HL-60 (cell line): ENCODE measurements around the gene VAMP8.

Source experiments
- DNase-seq, 2 experiments: peaks; one replicate each; pipeline ENCODE4 v3.0.0-alpha.2; 2010 to 2020; ENCODE audit warnings: low read depth in 1 of 2, low spot score in 1 of 2
- H3K27ac ChIP-seq: fragments of 250-450 bp; sonication (Bioruptor Pico); replicated peaks from 2 replicates; pipeline ENCODE4 v1.5.1; 2020; ENCODE audit warnings: mild to moderate bottlenecking, moderate library complexity
- H3K27me3 ChIP-seq: fragments of 250-450 bp; sonication (Bioruptor Pico); 2 replicates; pipeline ENCODE4 v1.5.1; 2021; ENCODE audit warnings: mild to moderate bottlenecking, moderate library complexity; ENCODE audit not compliant: insufficient read depth, poor library complexity, severe bottlenecking
- H3K4me3 ChIP-seq: replicated peaks from 2 replicates; pipeline ENCODE4 v1.5.1; 2011; ENCODE audit warnings: mild to moderate bottlenecking, control low read depth, low read length; ENCODE audit not compliant: insufficient read depth
- GABPA ChIP-seq: IDR thresholded peaks from 2 replicates; pipeline ENCODE4 v1.6.1; 2012; ENCODE audit warnings: low read depth
- POLR2AphosphoS5 ChIP-seq: IDR thresholded peaks from 2 replicates; pipeline ENCODE4 v1.6.1; 2012; ENCODE audit warnings: low read depth
- SPI1 ChIP-seq: IDR thresholded peaks from 2 replicates; pipeline ENCODE4 v1.6.1; 2012; ENCODE audit warnings: low read depth, mild to moderate bottlenecking, borderline replicate concordance
- TF ChIP-seq, protein P1 (sequence below): IDR thresholded peaks from one replicate; pipeline ENCODE4 v1.5.1; 2011; ENCODE audit warnings: low read length, control low read depth, inconsistent platforms; ENCODE audit not compliant: insufficient read depth
- TF ChIP-seq, protein P2 (sequence below): IDR thresholded peaks from 2 replicates; pipeline ENCODE4 v1.6.1; 2012; ENCODE audit warnings: low read depth; ENCODE audit not compliant: insufficient replicate concordance

The VAMP8 gene

DNA sequence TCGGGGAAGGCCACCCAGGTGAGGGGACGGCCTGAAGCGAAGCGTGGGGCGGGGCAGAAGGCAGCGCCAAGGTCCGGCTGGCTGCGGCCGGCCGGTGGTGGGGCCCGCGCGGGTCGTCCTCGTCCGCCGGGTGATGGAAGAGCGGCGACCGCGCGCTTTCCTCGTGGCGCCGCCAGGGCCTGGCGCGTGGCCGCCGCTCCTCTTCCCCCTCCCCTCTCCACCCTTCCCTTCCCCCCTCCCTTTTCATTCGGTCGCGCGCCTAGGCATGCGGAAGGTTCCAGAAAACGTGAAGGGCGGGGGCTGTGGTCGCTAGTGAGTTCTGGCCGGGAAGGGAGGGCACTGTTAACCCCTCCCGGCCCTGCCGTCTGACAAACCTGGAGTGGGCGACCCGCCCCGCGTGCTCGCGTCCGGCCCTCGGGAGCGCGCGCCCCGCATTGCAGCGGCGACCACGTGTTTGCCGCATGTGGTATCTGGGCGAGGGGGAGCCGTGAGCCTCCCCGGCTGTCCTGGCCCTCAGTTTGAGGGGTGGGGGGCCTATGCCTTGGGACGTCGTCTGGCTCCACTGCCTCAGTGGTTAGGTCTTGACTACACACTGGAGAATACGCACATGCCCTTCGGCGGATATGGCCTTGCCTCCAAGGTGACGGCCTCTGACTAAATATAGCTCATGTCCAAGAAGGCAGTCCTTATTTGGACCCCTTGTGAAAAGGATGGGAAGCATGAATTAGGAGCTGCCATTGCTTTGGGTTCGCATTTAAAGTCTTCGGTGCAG lies 37.8 kb upstream of the VAMP8 start:
- no peaks in the 10 kb centered on the region for H3K27me3 ChIP-seq
- H3K27ac ChIP-seq: peak overlapping the region; percentile 99
- TF ChIP-seq POLR2AphosphoS5: peak; percentile 50
- TF ChIP-seq, protein P1, sequence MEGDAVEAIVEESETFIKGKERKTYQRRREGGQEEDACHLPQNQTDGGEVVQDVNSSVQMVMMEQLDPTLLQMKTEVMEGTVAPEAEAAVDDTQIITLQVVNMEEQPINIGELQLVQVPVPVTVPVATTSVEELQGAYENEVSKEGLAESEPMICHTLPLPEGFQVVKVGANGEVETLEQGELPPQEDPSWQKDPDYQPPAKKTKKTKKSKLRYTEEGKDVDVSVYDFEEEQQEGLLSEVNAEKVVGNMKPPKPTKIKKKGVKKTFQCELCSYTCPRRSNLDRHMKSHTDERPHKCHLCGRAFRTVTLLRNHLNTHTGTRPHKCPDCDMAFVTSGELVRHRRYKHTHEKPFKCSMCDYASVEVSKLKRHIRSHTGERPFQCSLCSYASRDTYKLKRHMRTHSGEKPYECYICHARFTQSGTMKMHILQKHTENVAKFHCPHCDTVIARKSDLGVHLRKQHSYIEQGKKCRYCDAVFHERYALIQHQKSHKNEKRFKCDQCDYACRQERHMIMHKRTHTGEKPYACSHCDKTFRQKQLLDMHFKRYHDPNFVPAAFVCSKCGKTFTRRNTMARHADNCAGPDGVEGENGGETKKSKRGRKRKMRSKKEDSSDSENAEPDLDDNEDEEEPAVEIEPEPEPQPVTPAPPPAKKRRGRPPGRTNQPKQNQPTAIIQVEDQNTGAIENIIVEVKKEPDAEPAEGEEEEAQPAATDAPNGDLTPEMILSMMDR: no peak
- H3K4me3 ChIP-seq: peak overlapping the region; percentile 98
- DNase-seq: peak; percentile 58 to 95

DNA sequence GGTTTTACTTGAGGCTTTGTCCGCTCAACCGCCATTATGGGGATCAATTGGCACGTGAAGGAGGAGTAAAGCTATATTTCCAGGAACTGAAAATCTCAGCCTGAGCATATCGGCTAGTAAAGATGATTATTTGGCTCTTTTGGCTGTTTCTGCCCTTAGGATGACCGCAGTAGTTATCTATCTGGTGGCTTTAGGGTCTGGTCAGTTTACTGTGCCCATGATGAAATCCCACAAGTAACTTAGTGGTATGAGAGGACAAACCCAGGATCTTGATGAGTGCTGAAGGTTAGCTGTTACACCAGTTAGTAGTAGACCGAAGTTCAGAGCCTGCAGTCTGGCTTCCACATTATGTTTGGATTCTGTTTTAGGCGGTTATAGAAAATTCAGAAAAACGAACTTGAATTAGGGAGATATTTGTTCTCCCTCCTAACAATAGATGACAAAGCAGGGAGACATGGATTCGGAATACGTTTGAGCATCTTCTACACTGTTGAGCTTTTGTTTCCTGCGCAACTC lies 37.2 kb upstream of the VAMP8 start:
- H3K27ac ChIP-seq: peak overlapping the region; percentile 99
- TF ChIP-seq, protein P2, sequence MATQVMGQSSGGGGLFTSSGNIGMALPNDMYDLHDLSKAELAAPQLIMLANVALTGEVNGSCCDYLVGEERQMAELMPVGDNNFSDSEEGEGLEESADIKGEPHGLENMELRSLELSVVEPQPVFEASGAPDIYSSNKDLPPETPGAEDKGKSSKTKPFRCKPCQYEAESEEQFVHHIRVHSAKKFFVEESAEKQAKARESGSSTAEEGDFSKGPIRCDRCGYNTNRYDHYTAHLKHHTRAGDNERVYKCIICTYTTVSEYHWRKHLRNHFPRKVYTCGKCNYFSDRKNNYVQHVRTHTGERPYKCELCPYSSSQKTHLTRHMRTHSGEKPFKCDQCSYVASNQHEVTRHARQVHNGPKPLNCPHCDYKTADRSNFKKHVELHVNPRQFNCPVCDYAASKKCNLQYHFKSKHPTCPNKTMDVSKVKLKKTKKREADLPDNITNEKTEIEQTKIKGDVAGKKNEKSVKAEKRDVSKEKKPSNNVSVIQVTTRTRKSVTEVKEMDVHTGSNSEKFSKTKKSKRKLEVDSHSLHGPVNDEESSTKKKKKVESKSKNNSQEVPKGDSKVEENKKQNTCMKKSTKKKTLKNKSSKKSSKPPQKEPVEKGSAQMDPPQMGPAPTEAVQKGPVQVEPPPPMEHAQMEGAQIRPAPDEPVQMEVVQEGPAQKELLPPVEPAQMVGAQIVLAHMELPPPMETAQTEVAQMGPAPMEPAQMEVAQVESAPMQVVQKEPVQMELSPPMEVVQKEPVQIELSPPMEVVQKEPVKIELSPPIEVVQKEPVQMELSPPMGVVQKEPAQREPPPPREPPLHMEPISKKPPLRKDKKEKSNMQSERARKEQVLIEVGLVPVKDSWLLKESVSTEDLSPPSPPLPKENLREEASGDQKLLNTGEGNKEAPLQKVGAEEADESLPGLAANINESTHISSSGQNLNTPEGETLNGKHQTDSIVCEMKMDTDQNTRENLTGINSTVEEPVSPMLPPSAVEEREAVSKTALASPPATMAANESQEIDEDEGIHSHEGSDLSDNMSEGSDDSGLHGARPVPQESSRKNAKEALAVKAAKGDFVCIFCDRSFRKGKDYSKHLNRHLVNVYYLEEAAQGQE: no peak
- TF ChIP-seq SPI1: no peak
- TF ChIP-seq POLR2AphosphoS5: no peak
- TF ChIP-seq GABPA: no peak
- TF ChIP-seq, protein P1: no peak
- no peaks in the 10 kb centered on the region for H3K27me3 ChIP-seq
- peak overlapping the region; percentile 98 for H3K4me3 ChIP-seq
- DNase-seq: peak in 1 of 2 experiments; percentile 38

DNA sequence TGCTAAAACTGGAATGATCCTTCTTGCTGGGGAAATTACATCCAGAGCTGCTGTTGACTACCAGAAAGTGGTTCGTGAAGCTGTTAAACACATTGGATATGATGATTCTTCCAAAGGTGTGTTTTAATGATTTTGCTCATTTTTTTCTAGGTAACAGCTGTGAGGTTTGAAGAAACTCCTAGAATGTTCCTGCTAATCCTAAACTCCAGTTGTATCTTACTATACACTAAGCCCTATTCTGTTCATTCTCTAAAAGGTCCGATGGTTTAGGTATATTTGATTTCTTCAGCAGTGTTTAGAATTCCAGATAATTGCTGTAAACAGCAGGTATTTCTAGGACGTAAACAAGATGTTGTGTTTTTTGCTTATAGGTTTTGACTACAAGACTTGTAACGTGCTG lies 36.1 kb upstream of the VAMP8 start:
- H3K27me3 ChIP-seq: no peaks in the 10 kb centered on the region
- peak overlapping the region; percentile 98 for H3K4me3 ChIP-seq
- peak overlapping the region; percentile 99 for H3K27ac ChIP-seq
- no peak for DNase-seq
- TF ChIP-seq, protein P2: no peak
- no peak for TF ChIP-seq SPI1
- TF ChIP-seq GABPA: no peak
- TF ChIP-seq, protein P1: no peak
- TF ChIP-seq POLR2AphosphoS5: no peak
